ENCODE measurements around the gene ASTN2.

ASTN2 gene

DNA sequence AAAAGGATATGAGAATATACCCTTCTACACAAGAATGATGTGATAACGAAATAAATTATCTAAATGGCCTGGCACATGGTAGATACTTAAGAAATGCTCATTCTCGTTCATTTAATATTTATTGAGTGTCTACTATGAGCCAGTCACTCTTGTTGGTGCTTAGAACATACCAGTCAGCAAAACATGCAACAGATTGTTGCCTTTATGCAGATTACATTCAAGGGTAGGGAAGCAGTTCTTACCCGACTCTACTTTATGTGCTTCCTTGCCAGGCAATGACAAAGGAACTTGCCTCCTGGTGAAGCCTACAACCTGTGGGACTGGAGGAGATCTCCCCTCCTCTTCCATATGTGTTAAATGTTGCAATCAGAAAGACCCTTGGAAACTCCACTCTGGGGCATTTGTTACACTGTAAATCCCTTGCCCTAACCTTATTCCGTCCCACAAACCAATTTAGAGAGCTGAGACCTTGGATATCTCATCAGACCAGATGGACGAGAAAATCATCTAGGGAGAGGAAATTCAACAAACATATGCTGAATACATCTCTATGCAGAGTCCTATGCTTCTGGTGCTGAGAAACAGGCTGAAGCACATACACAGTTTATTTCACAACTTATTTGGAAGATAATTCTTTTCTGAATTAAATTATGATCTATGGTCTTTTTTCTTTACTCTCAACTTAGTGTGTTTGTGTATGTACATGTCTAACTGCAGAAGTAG is 855.9 kb downstream of the ASTN2 start:
- ATAC-seq: no peak
- DNase-seq: no peak

DNA sequence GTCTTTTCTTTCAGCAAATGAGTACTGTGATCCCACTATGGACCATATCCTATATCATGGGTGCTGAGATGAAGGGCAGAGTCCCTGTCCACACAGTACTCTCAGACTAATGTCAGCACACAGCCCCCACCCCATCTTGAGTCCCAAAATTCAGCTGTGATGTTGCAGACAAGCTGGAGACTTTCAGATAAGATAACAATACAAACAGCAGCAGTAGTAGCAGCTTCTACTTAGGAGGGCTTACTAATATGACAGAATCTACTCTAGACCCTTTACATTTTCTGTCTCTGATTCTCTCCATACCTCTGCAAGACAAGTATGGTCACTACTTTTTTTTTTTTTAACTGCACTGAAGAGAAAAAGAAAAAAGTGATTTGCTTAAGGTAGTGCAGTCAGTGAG is 856.8 kb downstream of the ASTN2 start:
- no peak for DNase-seq
- no peak for ATAC-seq

DNA sequence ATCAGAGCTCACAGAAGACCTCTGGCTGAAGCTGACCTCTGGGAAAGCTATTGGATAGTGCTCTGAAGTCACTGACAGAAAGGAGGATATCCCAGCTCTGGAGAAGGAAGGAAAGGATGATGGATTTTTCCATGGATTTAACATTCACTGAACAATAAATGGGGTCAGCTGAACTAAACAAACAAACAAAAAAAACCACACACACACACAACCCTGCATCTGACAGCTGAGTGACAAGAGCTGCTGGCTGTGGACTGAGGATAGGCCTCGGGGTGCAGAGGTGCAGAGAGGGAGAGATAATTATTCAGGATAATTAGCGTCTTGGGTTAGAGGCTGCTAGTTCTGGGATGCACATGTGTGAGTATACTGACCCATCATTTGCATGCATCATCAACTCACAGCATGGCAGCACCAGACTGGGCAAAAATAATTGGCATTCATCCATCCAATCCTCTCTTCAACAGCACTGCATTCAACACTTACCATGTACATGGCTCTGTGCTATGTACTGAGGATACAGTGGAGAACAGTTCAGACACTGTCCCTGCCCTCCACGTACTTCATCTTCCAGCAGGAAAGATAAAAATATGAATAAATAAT is 859.2 kb downstream of the ASTN2 start:
- DNase-seq (no peak), ATAC-seq (no peak)

DNA sequence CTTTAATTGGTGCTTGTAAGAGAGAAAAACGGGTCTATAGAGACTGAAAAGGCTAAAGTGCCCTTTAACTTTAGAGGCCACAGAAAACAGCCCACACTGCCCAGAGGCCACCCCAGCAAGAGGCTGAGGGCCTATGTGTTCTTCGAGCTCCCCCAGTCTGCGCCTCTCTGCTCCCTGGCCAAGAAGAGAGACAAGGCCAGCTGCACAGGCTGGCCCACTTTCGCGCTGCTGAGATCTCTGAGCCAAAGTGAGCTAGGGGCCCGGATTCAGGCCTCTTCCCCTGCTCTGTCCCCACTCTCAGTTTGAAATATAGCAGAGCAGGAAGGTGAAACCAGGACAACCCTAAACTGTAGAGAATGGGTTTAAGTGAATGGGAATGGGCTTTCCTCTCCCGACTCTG is 859.7 kb downstream of the ASTN2 start:
- no peak for ATAC-seq

DNA sequence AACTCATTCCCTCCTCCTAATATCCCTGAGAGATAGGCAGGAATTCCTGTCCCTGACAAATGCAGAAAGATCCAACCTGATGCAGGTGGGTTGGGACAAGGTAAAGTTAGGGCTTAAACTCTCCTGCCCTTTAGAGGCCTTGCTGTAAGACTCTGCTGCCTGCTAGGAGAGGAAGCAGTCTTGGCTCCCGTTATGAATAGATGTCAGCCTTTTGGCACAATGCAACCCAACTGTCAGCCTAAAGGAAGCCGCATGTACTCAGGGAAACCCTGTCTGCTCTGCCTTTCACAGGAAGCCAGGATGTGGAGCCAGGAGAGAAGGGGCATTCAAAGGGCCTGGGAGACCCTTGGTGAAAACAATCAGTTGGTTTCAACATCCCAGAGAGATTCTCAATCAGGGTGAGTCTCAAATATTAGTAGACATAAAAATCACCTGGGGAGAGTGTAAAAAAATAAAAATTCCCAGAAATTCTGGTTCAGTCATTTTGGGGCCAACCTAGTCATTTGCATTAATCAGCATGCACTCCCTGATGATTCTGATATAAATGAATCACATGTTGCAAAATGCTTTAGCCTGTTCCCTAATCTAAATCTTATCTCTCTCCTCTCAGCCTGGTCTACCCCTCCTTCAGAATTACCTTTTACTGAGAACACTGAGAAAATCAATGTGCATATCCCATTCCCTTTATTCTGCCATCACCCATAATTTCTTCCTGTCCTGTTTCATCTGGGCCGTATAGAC is 864.0 kb downstream of the ASTN2 start:
- DNase-seq: no peak
- no peak for ATAC-seq

More for the DNA sequence above, 859.7 kb downstream of the ASTN2 start:
- no peak for DNase-seq

DNA sequence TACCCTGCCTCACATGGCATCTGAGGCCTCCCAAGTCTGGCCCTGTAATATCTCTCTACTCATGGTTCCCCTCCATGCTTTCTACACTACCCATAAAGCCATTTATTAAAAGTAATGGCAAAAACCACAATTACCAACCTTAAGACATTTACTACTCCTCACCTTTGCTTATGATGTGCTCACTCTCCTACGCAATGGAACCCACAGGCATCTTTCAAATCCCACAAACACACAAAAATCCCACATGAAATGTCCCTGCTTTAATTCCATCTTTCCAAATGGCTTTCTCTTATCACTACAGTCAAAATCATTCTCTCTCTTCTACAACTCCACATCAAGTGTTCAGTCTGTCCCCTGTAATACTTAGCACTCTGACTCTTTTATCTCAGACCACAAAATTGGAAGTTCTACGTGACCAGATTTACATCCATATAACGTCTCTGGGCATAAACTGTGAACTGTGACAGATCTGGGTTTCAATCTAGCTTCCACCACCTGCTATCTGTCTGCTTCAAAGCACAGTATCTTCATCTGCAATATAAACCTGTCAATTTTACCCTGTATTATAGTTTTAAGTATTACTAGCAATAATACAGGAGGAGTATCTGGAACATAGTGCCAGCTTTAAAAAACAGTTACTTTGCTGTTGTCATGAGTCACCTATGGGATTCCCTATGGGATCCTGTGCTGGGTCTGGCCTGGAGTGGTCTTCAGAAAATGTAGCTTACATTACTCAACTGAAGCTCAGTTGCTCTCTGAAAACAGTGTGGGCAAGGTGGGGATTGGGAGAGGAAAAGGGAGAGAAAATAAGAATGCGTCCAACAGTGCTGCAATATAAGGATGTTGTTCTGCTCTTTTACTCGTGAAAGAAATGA is 864.8 kb downstream of the ASTN2 start:
- DNase-seq: no peak
- no peak for ATAC-seq

DNA sequence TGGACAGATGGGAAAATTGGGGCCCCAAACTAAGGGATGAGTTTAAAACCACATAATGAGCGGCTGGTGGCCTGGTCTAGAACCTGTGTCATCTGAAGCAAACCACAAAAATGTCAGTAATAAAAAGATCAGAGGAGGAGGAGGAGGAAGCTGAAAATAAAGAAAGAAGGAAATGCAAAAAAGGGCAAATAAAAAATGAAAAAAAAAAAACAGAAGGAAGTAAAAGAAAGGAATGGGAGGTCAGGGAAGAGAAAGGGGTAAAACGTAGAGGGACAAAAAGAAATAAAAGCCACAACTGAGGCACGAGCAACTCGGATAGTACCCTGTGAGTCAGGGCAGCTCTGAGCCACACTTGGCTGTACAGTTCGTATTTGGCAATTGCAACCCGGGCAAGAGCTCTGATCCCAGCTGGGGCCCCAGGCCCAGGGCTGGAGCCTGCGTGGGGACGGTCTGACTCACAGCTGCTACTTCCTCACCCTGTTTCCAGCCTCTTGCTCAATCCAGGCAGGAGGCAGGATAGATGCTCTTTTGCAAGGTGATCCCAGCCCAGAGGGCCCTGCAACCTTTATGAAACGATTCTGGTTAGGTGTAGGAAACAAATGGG is 865.7 kb downstream of the ASTN2 start:
- DNase-seq (peak; percentile 9), ATAC-seq (peak; percentile 73)

DNA sequence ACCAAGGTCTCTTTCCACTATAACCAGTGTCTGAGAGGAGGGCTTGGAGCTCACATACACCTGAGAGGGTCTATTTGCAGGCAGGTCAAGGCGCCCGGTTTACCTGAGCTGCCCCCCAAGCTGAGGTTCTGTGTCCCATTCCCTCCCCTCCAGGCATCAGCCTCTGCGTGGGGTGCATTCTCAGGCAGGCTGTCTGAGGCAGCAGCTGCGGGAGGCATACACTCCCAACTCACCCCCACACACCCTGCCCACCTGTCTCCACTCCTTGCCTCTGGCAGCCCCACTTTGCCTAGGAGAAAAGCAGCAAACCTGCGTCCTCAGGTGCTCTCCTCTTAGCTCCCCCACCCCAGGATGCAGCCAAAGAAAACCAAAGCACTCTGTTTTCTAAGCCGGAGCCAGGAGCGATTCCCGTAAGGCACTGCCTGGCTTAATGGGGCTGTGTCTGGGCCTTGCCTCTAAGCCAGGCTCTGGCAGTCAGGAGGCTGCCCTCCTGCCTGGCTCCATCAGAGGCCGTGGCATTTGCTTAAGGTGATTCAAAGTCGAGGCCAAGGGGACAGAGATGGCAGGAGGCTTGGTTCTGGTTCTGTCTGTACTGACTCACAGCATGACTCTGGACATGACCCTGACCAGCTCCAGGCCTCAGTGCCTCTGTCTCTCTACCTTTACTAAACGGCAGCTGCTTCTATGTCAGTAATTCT is 867.0 kb downstream of the ASTN2 start:
- ATAC-seq (no peak), DNase-seq (no peak)

DNA sequence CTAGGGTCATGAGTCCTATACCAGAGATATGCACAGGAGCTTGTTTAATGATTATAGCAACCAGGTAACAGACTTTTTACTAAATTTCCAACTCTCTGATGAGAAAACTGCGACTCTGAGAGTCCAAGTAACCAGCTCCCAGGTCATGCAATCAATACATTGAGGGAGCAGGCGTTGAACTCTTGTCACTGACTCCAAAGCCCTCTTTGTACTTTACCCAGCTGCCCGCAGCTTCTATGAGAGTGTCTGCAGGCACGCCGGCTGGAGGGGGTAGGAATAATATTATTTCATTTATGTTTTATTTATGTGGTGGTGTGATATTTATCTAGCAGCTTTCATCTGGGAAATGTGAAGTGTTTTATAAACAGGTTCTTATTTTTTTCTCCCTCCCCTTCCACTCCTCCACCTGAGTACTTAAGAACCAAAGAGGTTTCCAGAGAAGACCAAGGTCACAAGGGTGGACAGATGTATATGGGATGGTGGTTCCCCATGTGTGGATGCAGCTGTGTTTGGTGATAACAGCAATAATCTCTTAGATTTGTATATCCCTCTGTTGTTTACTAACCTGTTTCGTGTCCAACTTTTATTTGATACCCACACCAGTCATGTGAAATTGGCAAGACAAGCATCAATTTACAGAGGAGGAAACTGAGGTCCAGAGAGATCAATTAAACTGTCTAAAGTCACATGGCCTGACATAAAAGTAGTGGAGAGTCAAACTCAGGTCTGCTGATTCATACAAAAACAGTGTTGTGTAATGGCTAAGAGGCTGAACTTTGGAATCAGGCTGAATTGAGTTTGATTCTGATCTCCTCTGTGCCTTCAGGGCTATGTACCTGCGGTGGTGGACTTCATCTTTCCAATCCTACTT is 867.9 kb downstream of the ASTN2 start:
- no peak for ATAC-seq
- DNase-seq: no peak

DNA sequence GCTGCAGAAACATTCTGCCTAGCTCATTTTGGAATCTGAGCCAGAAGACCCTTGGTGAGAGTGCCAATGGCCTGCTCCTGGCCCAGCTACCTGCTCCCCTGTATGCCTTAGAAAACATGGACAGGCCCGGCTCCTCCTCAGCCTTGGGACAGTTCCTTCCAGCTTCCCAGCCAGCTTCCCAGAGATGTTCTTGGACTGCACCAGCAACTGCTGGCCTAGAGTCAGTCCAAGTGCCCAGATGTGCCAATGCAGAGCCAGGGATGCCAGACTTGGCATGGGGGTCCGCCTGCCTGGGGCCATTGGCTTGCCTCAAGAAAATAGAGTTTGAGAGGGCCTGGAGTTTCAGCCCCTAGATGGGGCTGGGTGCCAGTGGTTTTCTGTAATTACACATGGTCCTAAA is 870.0 kb downstream of the ASTN2 start:
- DNase-seq (no peak), ATAC-seq (no peak)

DNA sequence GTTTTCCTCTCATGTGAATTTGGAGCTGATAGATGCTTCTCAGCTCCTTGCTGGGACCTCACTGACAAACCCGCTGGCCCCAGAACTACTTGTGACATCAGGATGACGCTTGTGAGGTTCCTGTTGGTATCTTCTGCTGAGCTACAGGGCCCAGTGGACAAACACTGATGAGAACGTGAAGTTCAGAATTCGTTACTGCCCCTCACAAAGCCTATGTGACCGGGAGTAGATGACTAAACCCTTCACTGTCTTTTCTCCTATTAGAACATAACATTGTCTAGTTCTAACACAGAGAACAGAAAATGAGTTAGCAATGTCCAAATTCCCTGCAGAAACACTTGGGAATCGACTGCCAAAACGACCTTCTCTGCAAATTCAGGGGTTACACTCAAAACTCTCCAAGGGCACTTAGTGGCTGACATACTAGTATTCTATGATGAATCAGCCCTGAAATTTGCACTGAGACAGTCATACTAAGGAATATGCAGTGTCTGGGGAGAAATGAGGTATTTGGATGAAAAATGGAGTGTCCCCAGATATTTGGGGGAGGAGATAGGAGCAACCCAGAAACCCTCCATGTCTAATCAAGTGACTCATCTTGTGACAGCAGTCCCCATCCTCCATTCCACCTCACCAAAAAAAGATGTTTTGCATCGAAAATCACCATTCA is 871.0 kb downstream of the ASTN2 start:
- DNase-seq (no peak), ATAC-seq (no peak)

DNA sequence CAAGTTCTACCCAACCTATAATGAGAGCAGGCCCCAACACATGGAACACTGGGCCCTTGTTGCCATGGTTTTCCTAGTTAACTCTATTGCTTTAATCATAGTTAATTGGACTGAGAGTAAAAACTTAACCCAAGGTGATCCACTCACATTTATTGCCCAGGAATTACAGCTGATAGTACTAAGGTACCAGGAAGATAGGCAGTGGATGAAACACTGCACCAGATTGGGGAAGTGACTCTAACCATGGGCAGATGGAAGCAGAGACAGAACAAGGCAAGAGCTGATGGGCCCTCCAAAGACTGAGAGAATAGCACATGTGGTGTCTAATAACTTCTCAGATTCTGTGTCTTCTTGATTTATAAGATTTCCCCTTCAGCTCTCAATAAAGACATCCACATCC is 873.5 kb downstream of the ASTN2 start:
- ATAC-seq: no peak
- DNase-seq: no peak

DNA sequence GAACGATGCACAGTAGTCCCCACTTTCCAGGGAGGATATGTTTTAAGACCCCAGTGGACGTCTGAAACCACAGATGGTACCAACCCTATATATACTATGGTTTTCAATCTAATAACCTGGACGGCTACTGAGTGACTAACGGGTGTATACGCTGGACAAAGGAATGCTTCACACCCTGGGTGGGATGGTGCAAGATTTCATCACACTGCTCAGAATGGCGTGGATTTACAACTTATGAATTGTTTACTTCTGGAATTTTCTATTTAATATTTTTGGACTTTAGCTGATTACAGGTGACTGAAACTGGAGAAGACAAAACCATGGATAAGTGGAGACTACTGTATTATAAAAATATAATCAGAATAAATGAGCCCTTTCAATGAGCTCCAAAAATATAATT is 875.3 kb downstream of the ASTN2 start:
- DNase-seq: no peak
- no peak for ATAC-seq

DNA sequence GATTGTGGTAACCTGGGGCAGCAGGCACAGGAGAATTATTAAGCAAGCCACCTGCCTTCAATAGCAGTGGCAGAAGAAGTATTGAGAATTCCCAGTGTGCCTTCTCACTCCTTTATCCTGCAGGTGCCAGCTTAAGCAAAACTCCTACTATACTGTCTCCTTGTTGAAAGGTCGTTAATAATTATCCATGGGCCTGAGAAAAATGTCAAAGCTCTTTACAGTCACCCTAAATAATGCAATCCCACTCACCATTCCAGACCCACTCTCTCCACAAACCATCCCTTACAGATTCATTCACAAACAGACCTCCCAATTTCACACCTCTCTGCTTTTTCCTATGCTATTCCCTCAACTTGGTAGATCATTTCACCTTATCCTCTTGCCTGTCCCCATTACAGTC is 889.2 kb downstream of the ASTN2 start:
- DNase-seq: no peak
- no peak for ATAC-seq

DNA sequence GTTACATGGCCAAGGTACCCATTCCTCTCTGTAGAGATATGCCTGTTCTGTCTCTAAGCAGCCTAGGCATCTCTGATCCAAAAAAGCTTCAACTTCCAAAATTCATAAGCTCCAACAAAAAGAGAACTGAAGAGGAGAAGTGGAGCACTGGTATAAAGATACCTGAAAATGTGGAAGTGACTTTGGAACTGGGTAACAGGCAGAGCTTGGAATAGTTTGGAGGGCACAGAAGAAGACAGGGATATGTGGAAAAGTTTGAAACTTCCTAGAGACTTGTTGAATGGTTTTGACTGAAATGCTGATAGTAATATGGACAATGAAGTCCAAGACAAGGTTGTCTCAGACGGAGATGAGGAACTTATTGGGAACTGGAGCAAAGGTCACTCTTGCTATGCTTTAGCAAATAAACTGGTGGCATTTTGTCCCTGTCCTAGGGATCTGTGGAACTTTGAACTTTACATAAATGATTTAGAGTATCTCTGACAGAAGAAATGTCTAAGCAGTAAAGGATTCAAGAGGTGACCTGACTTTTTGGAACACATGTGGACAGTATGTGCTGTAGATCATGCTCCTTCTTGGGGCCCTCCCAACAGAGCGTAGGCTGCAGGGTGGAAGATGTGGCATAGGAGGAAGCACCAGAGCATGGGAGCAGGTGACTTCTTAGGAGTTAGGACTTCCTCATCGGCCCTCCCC is 889.9 kb downstream of the ASTN2 start:
- no peak for ATAC-seq
- DNase-seq: no peak

DNA sequence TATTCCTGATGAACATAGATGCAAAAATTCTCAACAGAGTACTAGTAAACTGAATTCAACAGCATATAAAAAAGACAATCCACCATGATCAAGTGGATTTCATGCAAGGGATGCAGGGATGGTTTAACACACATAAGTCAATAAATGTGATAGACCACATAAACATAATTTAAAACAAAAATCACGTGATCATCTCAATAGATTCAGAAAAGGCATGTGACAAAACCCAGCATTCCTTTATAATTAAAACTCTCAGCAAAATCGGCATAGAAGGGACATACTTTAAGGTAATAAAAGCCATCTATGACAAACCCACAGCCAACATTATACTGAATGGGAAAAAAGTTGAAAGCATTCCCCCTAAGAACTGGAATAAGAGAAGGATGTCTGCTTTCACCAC is 894.6 kb downstream of the ASTN2 start:
- ATAC-seq (no peak), DNase-seq (no peak)

DNA sequence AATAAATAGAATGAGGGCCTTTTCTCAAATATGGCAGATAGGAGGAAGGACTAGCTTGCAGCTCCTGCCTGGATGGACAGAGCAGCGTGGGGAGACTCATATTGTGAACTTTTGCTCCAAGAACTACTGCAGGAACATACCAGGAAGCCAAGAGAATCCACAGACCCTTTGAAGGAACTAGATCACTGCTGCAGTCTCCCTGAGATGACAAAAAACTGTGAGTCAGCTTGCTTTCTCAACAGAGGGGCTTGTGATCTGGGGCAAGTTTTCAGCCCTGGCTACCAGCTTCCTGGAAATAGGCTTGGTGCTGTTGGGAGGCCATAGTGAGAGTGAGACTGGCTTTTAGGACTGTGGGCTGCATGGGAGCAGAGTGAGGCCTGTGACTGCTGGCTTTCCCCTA is 898.4 kb downstream of the ASTN2 start:
- no peak for DNase-seq
- no peak for ATAC-seq

DNA sequence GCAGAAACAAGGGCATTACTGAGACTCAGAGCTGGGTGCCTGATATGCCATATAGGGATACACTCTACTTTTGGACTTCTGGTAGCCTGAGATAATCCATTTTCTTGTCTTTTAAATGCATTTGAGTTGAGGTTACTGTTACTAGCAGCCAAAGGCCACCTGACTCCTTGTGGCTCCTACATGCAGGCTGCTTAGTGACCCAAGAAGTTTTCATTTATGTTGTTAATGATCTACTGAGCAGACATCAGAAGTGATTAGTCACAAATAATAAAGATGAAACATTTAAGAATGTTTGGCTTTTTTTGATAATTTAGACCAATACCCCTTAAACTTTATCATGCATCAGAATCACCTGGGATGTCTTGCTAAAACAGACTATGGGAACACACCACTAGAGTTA is 899.3 kb downstream of the ASTN2 start:
- DNase-seq (no peak), ATAC-seq (no peak)

DNA sequence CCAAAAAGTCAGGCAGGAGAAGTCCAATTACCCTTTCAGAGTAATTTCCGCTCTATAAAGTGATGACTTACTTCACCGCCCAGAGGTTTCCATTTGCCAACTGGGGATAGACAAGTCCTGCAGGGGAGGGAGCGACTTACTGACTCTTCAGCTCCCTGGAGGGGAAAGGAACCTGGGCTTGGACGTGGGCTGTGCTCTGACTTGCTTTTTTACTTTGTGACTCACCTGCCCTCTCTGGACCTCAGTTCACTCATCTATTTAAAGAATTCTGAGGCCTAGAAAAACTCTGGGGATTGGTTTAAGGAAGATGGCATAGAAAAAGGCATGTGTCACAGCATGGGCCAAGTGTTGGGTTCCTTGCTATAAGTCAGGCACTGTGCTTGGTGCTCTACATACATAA is 908.2 kb downstream of the ASTN2 start:
- ATAC-seq (no peak), DNase-seq (no peak)

Data from stimulated activated naive CD8-positive, alpha-beta T cell treated with anti-CD3 and anti-CD28 coated beads, Interleukin-15, Interleukin-2, amounts not matched to agents 100 U/mL and 50 U/mL, for 24 hours (primary cell).